Heart right ventricle (tissue), 16 donors: ENCODE data around the gene CLDND1. TPM values are rescaled to one million over a fixed set of nuclear protein-coding genes. Genes with fewer than 3 reads are reported as not detected.
A peak's percentile ranks its signal among the peaks of the same experiment; 100 is the strongest.

ENCODE experiments used
- ATAC-seq, 8 donors: fragments of 200-7000 bp; cut with Tn5 transposase; one replicate each; pipeline ENCODE4 v1.9.1; 2020; ENCODE audit warnings: mild to moderate bottlenecking in 8 of 8, moderate library complexity in 8 of 8, moderate number of reproducible peaks in 1 of 8
- DNase-seq, 2 donors: peaks; one replicate each; pipeline ENCODE4 v3.0.0-alpha.2; 2020
- H3K27ac ChIP-seq, 10 donors: fragments of 200-600 bp; sonication (generic) in 2 of 10; one replicate each; pipeline versions ENCODE4 v1.5.0 to v1.8.0; 2020 to 2022; ENCODE audit warnings: mild to moderate bottlenecking in 3 of 10
- H3K27me3 ChIP-seq, 7 donors: fragments of 200-600 bp; one replicate each; pipeline ENCODE4 v1.8.0; 2021 to 2022; ENCODE audit warnings: mild to moderate bottlenecking in 2 of 7
- H3K36me3 ChIP-seq, 9 donors: fragments of 200-600 bp; sonication (generic) in 1 of 9; one replicate each; pipeline versions ENCODE4 v1.5.0 to v1.8.0; 2020 to 2022; ENCODE audit warnings: mild to moderate bottlenecking in 2 of 9
- H3K4me1 ChIP-seq, 9 donors: fragments of 200-600 bp; sonication (generic) in 1 of 9; one replicate each; pipeline versions ENCODE4 v1.5.0 to v1.8.0; 2020 to 2022; ENCODE audit warnings: mild to moderate bottlenecking in 4 of 9
- H3K4me3 ChIP-seq, 10 donors: fragments of 200-600 bp; sonication (generic) in 2 of 10; one replicate each; pipeline versions ENCODE4 v1.5.0 to v1.8.0; 2020 to 2022; ENCODE audit warnings: mild to moderate bottlenecking in 7 of 10, moderate library complexity in 2 of 10
- H3K9me3 ChIP-seq, 11 donors: fragments of 200-600 bp in 10 of 11; sonication (generic) in 2 of 11; one replicate each; pipeline versions ENCODE4 v1.5.0 to v1.8.0; 2013 to 2022; ENCODE audit warnings: mild to moderate bottlenecking in 2 of 11, control low read depth in 1 of 11, moderate library complexity in 1 of 11
- WGBS, 2 donors: extraction: QIAGEN DNeasy Blood & Tissue Kit; methylation state at CpG; one replicate each; pipeline ENCODE4 v1.1.7; 2013; ENCODE audit warnings: inconsistent platforms in 1 of 2; 5-methylcytosine and 5-hydroxymethylcytosine counted together
- intact Hi-C, 10 donors: fragments of 100-400 bp; cut with DNase I; formaldehyde crosslinking; loops; one replicate each; pipeline versions ENCODE4 v1.11.1 to v1.14.2; 2022
- polyA plus RNA-seq, 2 donors: library from polyadenylated mRNA; stranded (reverse); fragments of 200-250 nt; gene quantifications; one replicate each; pipeline ENCODE4 v1.2.3, GENCODE V29; 2013
- total RNA-seq, 10 donors: library from RNA; stranded (reverse); fragmentation: NEBNext Ultra II Directional in 3 of 10; extraction: Animal tissue kit (Norgen Biotek cat#: 25700) in 3 of 10; gene quantifications; one replicate each; pipeline versions ENCODE4 v1.2.1 to v1.2.4, GENCODE V29; 2021 to 2023
- TF ChIP-seq, protein P1 (sequence below), 9 donors: fragments of 200-600 bp; sonication (generic) in 2 of 9; IDR thresholded peaks; one replicate each; pipeline versions ENCODE4 v1.5.0 to v1.8.0; 2021 to 2022; ENCODE audit warnings: antibody characterized with exemption in 9 of 9, mild to moderate bottlenecking in 5 of 9, moderate library complexity in 1 of 9
- donor health status: Arrhythmogenic right ventricular cardiomyopathy.
- donor health status: ischemic (EF 13 %, LVEDD 7.1; RV severe dilation, severe dysfunction).
- donor health status: healthy with polysubstance abuse.
- donor health status: DM: no; HTN: yes; CAD: no.
- donor health status: DM: no; HTN: no; CAD: no.
- donor health status: ischemic (EF 25% LVEDD 6.9; RV normal size, moderate dysfunction).
- donor health status: ischemic (EF 25% LVEDD 5.7; RV mildly dilated, moderate dysfunction).
- donor health status: healthy.
- donor health status: DM: yes; HTN: yes; CAD: no.
- donor health status: Ischemic cardiomyopathy.
- donor health status: ischemic (EF 35%, LVEDD 5.7; RV mildly dilated, moderate dysfunction).
- donor health status: nonischemic (EF 11% LVEDD 7.7; RV severe dilation, severe dysfunction).
- donor health status: DM: yes; HTN: yes; CAD: no.
- donor health status: PGD.
- donor health status: ischemic (EF 29% LVEDD 5.4; RV normal size, mild dysfunction).
- donor health status: nonischemic (EF 23%, LVEDD 6.1; RV moderate dilation, normal function).

CLDND1 gene
- total and polyA plus RNA-seq, 12 donors, result 55.6 to 99.9 (median 75.5) TPM

DNA sequence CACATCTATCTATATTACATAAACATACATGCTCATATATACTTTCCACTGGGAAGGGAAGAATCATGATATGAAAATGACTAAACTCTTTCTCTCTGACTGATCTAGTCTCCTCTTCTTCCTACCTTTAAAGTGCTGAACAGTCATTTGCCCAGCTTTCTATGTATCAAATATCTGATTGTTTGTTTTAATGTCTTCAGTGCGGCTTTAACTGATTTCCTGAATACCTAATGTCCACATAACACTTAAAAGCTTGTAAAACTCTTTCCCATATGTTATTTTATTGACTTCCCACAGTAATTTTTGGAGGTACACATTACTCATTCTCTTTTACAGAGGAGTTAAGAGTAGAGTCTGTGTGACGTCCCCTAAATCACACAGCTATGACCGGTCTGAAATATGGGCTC, 42.5 kb upstream of the CLDND1 start:
- H3K27ac ChIP-seq, result peak overlapping the region in 1 of 10 donors; percentile 46
- H3K9me3 ChIP-seq, result no peaks in the 10 kb centered on the region
- 41 to 56% methylated on average over 3 of the region's 3 CpGs for WGBS, 2 donors
- intact Hi-C loops, result no loop called here
- no peak overlapping the region for H3K4me3 ChIP-seq
- H3K4me1 ChIP-seq, result peaks cover 0 to 38% (median 0%) of the 10 kb centered on the region in 9 donors
- no peaks in the 10 kb centered on the region for H3K27me3 ChIP-seq
- no peak for ATAC-seq
- no peak for DNase-seq
- no peaks in the 10 kb centered on the region for H3K36me3 ChIP-seq
- TF ChIP-seq, protein P1, sequence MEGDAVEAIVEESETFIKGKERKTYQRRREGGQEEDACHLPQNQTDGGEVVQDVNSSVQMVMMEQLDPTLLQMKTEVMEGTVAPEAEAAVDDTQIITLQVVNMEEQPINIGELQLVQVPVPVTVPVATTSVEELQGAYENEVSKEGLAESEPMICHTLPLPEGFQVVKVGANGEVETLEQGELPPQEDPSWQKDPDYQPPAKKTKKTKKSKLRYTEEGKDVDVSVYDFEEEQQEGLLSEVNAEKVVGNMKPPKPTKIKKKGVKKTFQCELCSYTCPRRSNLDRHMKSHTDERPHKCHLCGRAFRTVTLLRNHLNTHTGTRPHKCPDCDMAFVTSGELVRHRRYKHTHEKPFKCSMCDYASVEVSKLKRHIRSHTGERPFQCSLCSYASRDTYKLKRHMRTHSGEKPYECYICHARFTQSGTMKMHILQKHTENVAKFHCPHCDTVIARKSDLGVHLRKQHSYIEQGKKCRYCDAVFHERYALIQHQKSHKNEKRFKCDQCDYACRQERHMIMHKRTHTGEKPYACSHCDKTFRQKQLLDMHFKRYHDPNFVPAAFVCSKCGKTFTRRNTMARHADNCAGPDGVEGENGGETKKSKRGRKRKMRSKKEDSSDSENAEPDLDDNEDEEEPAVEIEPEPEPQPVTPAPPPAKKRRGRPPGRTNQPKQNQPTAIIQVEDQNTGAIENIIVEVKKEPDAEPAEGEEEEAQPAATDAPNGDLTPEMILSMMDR (IDR thresholded peaks at IDR 0.05), result no peak

DNA sequence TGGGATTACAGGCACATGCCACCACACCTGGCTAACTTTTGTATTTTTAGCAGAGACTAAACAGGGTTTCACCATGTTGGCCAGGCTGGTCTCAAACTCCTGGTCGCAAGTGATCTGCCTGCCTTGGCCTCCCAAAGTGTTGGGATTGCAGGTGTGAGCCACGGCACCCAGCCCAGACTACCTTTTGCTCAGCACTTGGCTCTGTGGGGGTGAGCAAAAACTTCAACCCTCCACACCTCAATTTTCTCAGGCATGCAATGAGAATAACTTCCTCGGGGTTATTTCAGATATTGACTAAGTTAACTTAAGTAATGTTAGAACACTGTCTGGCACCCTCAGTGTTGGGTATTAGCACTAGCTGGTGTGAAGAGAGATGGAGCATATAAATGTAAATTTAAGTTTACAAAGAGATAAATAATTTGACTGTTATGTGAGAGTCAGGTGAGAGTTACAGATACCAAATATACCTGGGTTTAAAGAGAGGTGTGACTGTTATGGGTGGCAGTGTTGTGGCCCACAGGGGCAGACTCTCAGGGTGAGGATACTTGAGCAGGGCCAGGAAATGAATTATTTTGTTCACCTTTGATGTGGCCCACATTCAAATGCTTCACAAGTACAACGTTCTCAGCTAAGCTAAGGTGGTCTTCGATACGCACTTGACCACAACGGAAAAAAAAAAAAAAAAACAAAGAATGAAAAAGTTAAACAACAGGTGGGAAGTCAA, 41.7 kb upstream of the CLDND1 start:
- ATAC-seq (no peak), DNase-seq (no peak)
- H3K4me1 ChIP-seq, result peaks cover 0 to 38% (median 0%) of the 10 kb centered on the region in 9 donors
- H3K27ac ChIP-seq, result peak overlapping the region in 1 of 10 donors; percentile 69
- peaks cover 0 to 4% (median 0%) of the 10 kb centered on the region in 11 donors for H3K9me3 ChIP-seq
- intact Hi-C loops, result no loop called here
- H3K27me3 ChIP-seq, result no peaks in the 10 kb centered on the region
- 71 to 76% methylated on average over 7 of the region's 7 CpGs for WGBS, 2 donors
- TF ChIP-seq, protein P1 (IDR thresholded peaks at IDR 0.05), result no peak
- H3K4me3 ChIP-seq, result no peak overlapping the region
- H3K36me3 ChIP-seq, result no peaks in the 10 kb centered on the region

- Histone ChIP-seq H3K27me3 (no peaks in the 10 kb centered on the region), H3K4me3 (no peak overlapping the region), H3K36me3 (no peaks in the 10 kb centered on the region), H3K9me3 (peaks cover 0 to 4% (median 0%) of the 10 kb centered on the region in 11 donors), H3K4me1 (peaks cover 0 to 38% (median 0%) of the 10 kb centered on the region in 9 donors), H3K27ac (peak overlapping the region in 1 of 10 donors; percentile 69)
- no peak for ATAC-seq
- intact Hi-C loops, result no loop called here
- no peak for DNase-seq
- 82 to 85% methylated on average over 4 of the region's 4 CpGs for WGBS, 2 donors
- TF ChIP-seq, protein P1 (IDR thresholded peaks at IDR 0.05), result no peak
These were observed 41.1 kb upstream of the CLDND1 start for GRCh38 chr3:98563661-98564281.

- no peak overlapping the region for H3K4me3 ChIP-seq
- intact Hi-C loops, result no loop called here
- no peaks in the 10 kb centered on the region for H3K36me3 ChIP-seq
- H3K27ac ChIP-seq, result no peak overlapping the region
- ATAC-seq (no peak), DNase-seq (no peak)
- TF ChIP-seq, protein P1 (IDR thresholded peaks at IDR 0.05), result no peak
- peaks cover 0 to 38% (median 0%) of the 10 kb centered on the region in 9 donors for H3K4me1 ChIP-seq
- peaks cover 0 to 4% (median 0%) of the 10 kb centered on the region in 11 donors for H3K9me3 ChIP-seq
- no peaks in the 10 kb centered on the region for H3K27me3 ChIP-seq
- 83 to 87% methylated on average over 5 of the region's 5 CpGs for WGBS, 2 donors
These were observed 39.2 kb upstream of the CLDND1 start for GRCh38 chr3:98561727-98562521.
